Rectal smooth muscle tissue (tissue), 1 donor: Measurements from ENCODE around the gene GUCY2F.

Source experiments
- H3K27ac ChIP-seq: one replicate; pipeline ENCODE4 v1.7.0; 2013; ENCODE audit warnings: low read depth, low read length, inconsistent platforms
- H3K27me3 ChIP-seq: one replicate; pipeline ENCODE4 v1.7.0; 2013; ENCODE audit warnings: low read length; ENCODE audit not compliant: control insufficient read depth, insufficient read depth
- H3K36me3 ChIP-seq: one replicate; pipeline ENCODE4 v1.7.0; 2013; ENCODE audit warnings: low read length; ENCODE audit not compliant: control insufficient read depth, insufficient read depth
- H3K4me1 ChIP-seq: one replicate; pipeline ENCODE4 v1.7.0; 2013; ENCODE audit warnings: low read length; ENCODE audit not compliant: control insufficient read depth, insufficient read depth
- H3K4me3 ChIP-seq: one replicate; pipeline ENCODE4 v1.7.0; 2013; ENCODE audit warnings: low read length
- H3K9ac ChIP-seq: one replicate; pipeline ENCODE4 v1.7.0; 2013; ENCODE audit warnings: low read length

The GUCY2F gene

DNA sequence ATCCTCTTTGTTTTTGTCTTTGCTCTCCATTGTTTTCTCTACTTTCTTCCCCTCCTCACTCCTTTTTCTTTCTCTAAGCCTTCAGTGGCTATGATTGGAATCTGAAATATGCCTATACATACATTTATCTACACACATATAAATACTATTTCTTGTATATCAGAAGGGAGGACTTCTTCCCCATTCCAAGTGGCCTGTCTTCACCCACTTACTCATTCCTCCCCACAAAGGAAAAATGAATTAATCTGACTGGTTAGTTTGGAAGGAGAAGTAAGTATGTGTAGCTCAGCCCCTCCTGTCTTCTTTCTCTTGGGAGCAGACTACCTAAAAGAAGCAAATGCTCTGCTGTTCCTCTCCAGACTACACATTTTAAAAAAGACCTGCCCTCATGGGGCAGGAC, 17.7 kb downstream of the GUCY2F start:
- Histone ChIP-seq H3K36me3 (no peaks in the 10 kb centered on the region), H3K4me1 (no peaks in the 10 kb centered on the region), H3K27ac (no peak overlapping the region), H3K27me3 (no peaks in the 10 kb centered on the region), H3K4me3 (no peak overlapping the region), H3K9ac (no peak overlapping the region)

DNA sequence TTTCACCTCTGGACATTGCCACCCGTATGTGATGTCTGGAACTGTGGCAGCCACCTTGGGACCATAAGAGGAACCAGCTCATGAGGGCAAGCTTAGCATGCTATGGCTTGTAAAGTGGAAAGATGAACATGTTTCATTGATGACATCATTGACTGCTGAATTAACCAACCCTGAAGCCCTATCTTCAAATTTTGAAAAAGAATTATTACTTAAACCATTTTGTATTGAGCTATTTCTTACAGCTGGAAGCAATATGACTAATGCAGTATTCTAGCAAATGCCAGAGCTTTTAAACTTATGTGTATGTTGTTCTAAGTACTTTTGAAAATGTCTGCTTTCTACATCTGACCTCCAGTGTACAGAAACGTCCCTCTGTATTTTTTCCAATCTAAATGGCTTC, 18.1 kb downstream of the GUCY2F start:
- no peak overlapping the region for H3K27ac ChIP-seq
- H3K4me1 ChIP-seq, result no peaks in the 10 kb centered on the region
- H3K36me3 ChIP-seq, result no peaks in the 10 kb centered on the region
- no peak overlapping the region for H3K9ac ChIP-seq
- H3K4me3 ChIP-seq, result no peak overlapping the region
- H3K27me3 ChIP-seq, result no peaks in the 10 kb centered on the region

DNA sequence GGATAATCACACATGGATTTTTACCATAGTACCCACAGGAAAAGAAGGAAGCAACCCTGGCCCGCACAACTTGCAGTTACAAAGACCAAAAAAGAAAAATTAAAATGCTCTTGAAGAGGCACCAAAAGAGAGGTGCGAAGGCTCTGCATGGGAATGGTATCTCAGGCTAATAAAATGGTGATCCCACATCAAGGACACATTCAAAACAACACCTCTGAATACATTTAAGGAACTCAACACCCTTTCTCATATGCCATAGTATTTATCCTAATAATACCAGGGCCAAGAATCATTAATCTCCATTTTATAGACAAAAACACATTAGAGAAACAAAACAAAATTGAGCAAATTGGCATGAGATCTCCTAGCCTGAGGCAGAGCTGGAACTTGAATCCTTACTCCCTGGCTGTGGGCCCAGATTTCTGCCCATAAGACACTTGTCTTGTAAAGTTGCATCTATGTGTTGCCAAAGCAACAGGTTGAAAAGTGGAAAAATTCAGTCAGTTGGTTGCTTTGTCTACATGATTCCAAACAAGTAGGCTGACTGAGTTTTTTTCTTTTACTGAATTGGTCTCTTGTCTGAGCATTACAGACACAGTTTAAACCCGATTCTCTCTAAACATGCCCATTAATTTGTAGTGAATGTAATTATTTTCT, 33.5 kb downstream of the GUCY2F start:
- no peak overlapping the region for H3K9ac ChIP-seq
- no peaks in the 10 kb centered on the region for H3K27me3 ChIP-seq
- no peak overlapping the region for H3K4me3 ChIP-seq
- H3K27ac ChIP-seq, result no peak overlapping the region
- H3K4me1 ChIP-seq, result no peaks in the 10 kb centered on the region
- H3K36me3 ChIP-seq, result no peaks in the 10 kb centered on the region

DNA sequence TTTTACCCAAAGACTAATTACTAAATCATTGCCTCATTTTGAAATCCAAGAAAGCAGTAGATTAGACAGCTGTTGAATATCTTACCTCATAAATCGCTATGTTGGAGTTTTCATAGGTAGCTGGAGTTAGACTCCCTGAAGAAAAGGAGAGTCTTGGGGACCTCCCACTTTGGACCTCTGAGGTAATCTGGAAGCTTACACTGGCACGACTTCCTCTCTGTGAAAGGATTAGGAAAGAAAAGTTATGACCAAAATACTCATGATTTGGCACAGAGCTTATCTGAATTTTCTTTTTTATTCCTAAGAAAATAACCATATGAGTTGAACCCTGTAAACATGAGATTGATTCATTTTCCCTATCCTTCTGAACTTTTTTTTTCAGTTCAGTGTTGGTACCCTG, 40.6 kb downstream of the GUCY2F start:
- Histone ChIP-seq H3K4me1 (no peaks in the 10 kb centered on the region), H3K9ac (no peak overlapping the region), H3K36me3 (no peaks in the 10 kb centered on the region), H3K4me3 (no peak overlapping the region), H3K27me3 (no peaks in the 10 kb centered on the region), H3K27ac (no peak overlapping the region)

DNA sequence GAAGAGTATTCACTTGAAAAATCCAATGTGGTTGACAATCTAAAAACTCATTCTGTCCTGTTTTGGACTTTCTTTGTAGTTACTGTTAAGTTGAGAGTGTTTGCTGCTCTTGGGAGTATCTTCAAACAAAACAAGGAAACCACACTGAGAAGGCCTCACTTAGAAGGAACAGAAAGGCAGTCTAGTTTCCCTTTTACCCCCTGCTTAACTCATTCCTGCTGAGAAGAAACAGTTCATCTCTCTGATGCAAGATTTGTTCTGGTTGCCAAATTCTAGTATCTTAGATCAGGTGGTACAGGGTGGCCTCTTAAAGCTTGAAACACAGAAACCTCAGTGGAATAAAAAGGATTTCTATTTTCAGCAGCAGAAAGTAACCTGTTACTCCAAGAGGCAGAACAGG, 41.4 kb downstream of the GUCY2F start:
- Histone ChIP-seq H3K27me3 (no peaks in the 10 kb centered on the region), H3K9ac (no peak overlapping the region), H3K36me3 (no peaks in the 10 kb centered on the region), H3K27ac (no peak overlapping the region), H3K4me1 (no peaks in the 10 kb centered on the region), H3K4me3 (no peak overlapping the region)

DNA sequence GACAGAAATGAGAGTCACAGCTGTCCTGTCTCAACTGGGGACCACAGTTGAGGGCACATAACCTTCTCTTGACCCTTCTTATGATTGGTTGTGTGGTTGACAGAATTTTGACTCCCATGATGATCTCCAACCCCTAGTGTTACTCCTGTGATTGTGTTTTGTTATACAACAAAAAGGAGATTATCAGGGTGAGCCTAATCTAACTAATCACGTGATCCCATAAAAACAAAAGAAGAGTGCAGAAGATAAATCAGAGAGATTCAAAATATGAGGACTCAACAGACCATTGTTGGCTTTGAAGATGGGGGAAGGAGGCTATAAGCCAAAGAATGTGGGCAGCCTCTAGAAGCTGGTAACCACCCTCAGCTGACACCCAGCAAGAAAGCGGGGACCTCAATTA, 72.7 kb downstream of the GUCY2F start:
- Histone ChIP-seq H3K4me3 (no peak overlapping the region), H3K9ac (no peak overlapping the region), H3K36me3 (no peaks in the 10 kb centered on the region), H3K27me3 (no peaks in the 10 kb centered on the region), H3K27ac (no peak overlapping the region), H3K4me1 (no peaks in the 10 kb centered on the region)

DNA sequence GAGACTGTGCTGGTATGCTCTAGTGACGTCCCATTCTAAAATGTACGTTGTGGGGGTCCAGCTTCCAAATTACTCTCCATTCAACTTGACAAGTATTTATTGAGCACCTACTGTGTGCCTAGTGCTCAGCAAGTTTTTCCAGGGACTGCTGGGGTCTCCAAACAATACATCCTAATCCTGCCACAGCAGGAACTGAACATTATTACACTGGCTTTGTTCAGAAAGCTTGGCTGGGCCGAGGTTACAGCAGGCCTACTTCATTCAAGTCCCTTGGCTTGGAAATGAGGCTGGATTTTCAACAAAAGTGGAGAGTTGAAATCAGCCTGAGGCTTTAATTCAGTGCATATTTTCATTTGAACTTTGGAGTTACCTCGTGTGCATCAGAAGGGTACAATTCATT, 78.0 kb downstream of the GUCY2F start:
- Histone ChIP-seq H3K27me3 (no peaks in the 10 kb centered on the region), H3K4me1 (no peaks in the 10 kb centered on the region), H3K9ac (no peak overlapping the region), H3K36me3 (no peaks in the 10 kb centered on the region), H3K4me3 (no peak overlapping the region), H3K27ac (no peak overlapping the region)

DNA sequence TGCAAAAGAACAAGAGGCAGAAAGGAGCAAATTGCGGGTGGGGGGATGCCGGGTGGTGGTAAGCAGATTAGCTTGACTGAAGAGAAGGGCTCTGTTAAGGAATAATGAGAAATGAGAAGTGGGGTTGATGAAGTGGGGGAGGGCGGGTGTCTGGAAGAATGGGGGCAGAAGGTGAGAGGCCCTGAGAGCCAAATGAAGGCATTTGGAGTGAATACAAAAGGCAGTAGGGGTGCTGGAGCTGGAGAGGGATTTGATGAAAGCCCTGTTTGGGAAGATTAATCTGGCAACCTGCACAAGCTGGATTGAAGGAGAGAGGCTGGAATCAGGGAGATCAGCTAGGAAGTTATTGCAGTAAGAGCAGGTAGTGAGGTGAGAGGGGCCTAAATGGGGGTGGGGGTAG, 82.1 kb downstream of the GUCY2F start:
- no peaks in the 10 kb centered on the region for H3K4me1 ChIP-seq
- H3K27ac ChIP-seq, result no peak overlapping the region
- H3K27me3 ChIP-seq, result peaks cover 2% of the 10 kb centered on the region
- no peak overlapping the region for H3K9ac ChIP-seq
- H3K36me3 ChIP-seq, result no peaks in the 10 kb centered on the region
- H3K4me3 ChIP-seq, result no peak overlapping the region

DNA sequence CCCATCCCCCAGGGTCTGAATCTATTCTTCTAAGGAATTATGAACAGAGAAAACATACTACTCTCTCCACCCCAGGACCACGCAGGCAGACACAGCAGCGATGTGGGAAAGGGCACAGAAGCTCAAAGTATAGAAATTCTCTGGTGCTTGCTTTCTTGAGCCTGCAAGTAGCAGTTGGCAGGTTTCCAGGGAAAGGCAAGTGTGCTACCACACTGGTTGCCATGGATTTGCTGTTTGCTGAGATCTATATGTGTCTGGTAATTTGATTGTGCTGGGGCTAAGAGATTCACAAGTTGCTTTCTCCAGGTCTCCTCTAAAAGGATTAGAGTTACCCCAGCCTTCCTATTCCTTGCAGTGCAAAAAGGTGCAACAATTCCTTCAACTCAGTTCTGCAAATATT, 83.1 kb downstream of the GUCY2F start:
- Histone ChIP-seq H3K4me1 (no peaks in the 10 kb centered on the region), H3K27me3 (peaks cover 2% of the 10 kb centered on the region), H3K9ac (no peak overlapping the region), H3K27ac (no peak overlapping the region), H3K36me3 (no peaks in the 10 kb centered on the region), H3K4me3 (no peak overlapping the region)

DNA sequence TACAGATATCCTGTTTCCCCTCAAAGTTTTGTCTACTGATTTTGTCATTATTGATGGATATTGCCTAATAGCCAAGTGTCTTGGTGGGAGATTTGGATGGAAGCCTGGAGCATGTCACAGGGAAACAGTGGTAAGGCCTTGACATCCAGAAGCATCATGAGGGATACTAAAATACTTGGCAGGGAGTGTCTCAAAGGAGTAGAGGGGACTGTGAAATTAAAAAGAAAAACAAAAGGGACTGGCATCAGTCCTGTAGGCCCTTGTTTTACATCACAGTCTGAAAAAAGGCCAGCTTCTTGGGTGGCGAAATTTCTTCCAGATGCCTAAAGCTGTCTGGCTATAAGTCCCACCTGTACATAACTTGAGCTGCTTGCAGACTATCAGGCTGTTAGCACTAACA, 83.8 kb downstream of the GUCY2F start:
- H3K27me3 ChIP-seq, result peaks cover 2% of the 10 kb centered on the region
- no peaks in the 10 kb centered on the region for H3K4me1 ChIP-seq
- H3K27ac ChIP-seq, result no peak overlapping the region
- H3K36me3 ChIP-seq, result no peaks in the 10 kb centered on the region
- H3K9ac ChIP-seq, result no peak overlapping the region
- no peak overlapping the region for H3K4me3 ChIP-seq

DNA sequence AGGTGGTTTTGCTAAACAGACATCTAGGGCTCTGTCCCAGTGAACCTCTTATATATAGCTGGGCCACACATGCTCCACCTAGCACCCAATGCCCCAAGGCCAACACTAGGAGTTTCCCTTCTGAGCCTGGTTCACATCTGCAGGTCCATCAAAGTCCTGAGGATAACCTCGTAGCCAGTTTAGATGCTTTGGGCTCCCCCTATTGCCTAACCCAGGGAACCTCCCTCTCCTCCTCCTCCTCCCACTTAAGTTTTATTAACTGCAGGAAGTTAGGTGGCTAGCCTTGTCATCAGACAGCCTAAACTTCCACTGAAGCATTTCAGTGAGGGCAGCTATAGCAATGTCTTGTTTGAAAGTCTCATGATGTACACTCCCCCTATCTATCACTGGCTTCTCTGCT, 88.0 kb downstream of the GUCY2F start:
- Histone ChIP-seq H3K36me3 (no peaks in the 10 kb centered on the region), H3K4me3 (no peak overlapping the region), H3K27ac (no peak overlapping the region), H3K4me1 (no peaks in the 10 kb centered on the region), H3K27me3 (peaks cover 2% of the 10 kb centered on the region), H3K9ac (no peak overlapping the region)

DNA sequence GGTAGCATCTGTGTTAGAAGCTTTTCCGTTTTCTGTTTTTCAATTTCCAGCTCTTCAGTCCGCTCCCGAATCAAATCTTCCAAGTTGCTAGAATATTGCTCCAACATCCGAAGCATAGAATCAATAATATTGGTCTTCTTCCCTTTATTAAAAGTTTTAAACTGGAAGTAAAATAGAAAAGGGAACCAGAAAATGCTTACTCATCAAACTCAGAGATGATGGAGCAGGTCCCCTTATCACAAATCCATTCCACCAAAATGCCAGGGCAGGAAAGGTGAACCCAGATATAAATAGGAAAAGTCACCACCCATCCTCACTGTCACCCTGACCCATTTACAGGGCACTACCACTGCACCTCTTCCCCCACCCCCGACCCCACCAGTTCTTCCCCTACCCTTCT, 89.0 kb downstream of the GUCY2F start:
- no peaks in the 10 kb centered on the region for H3K36me3 ChIP-seq
- H3K9ac ChIP-seq, result no peak overlapping the region
- no peak overlapping the region for H3K4me3 ChIP-seq
- no peak overlapping the region for H3K27ac ChIP-seq
- H3K4me1 ChIP-seq, result no peaks in the 10 kb centered on the region
- peaks cover 2% of the 10 kb centered on the region for H3K27me3 ChIP-seq

DNA sequence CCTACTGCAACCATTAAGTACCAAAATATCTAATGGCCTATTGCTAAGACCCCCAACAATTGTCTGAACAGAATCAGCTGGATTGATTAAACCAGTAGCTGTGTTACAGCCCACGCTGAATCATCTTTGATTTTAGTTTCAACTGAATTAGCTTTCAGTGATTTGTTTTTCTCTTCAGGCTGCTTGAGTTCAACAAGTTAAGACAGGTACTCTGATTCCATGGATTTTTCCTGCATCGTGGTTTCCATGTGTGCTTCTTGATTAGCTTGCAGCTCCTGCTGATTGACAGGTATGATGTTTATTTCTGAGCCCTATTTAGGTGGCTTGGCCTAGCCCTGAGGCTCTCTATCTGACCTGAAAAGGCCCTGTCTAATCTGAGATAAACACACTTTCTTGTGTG, 91.3 kb downstream of the GUCY2F start:
- H3K4me3 ChIP-seq, result no peak overlapping the region
- H3K27me3 ChIP-seq, result no peaks in the 10 kb centered on the region
- H3K36me3 ChIP-seq, result no peaks in the 10 kb centered on the region
- H3K27ac ChIP-seq, result no peak overlapping the region
- H3K9ac ChIP-seq, result no peak overlapping the region
- no peaks in the 10 kb centered on the region for H3K4me1 ChIP-seq
